Jurkat, Clone E6-1 (cell line): ENCODE measurements around the gene CNP.

ENCODE experiments used
- DNase-seq: peaks from one replicate; pipeline ENCODE4 v3.0.0-alpha.2; 2011; ENCODE audit warnings: low read depth, low spot score
- H3K4me3 ChIP-seq: 2 replicates; pipeline ENCODE4 v1.5.1; 2011; ENCODE audit warnings: mild to moderate bottlenecking, low read length, control low read depth, moderate library complexity

Gene CNP

GRCh38 chr17:41967921-41968578 lies 1.5 kb downstream of the CNP start:
- DNase-seq = no peak
- peak overlapping the region; percentile 82 for H3K4me3 ChIP-seq

GRCh38 chr17:41968676-41969075 lies 2.1 kb downstream of the CNP start:
- H3K4me3 ChIP-seq = no peak overlapping the region
- DNase-seq = no peak

- no peak overlapping the region for H3K4me3 ChIP-seq
- no peak for DNase-seq
Observed at GRCh38 chr17:41970901-41971331, 4.3 kb downstream of the CNP start.

GRCh38 chr17:41971721-41972523 lies 5.3 kb downstream of the CNP start:
- no peak for DNase-seq
- no peak overlapping the region for H3K4me3 ChIP-seq

GRCh38 chr17:41972571-41973407 lies 6.2 kb downstream of the CNP start:
- no peak overlapping the region for H3K4me3 ChIP-seq
- DNase-seq = no peak

GRCh38 chr17:41973408-41973811 lies 6.8 kb downstream of the CNP start:
- H3K4me3 ChIP-seq = no peak overlapping the region
- DNase-seq = no peak

GRCh38 chr17:41974031-41974430 lies 7.4 kb downstream of the CNP start:
- H3K4me3 ChIP-seq = no peak overlapping the region
- no peak for DNase-seq

- DNase-seq = no peak
- H3K4me3 ChIP-seq = no peak overlapping the region
Observed at GRCh38 chr17:41974658-41975057, 8.1 kb downstream of the CNP start.

GRCh38 chr17:41975099-41976083 lies 8.8 kb downstream of the CNP start:
- H3K4me3 ChIP-seq = no peak overlapping the region
- no peak for DNase-seq

GRCh38 chr17:41976142-41976768 lies 9.7 kb downstream of the CNP start:
- DNase-seq = no peak
- no peak overlapping the region for H3K4me3 ChIP-seq

GRCh38 chr17:41977991-41978390 lies 11.4 kb downstream of the CNP start:
- DNase-seq = no peak

GRCh38 chr17:41982026-41982760 lies 15.6 kb downstream of the CNP start:
- H3K4me3 ChIP-seq = no peak overlapping the region
- no peak for DNase-seq

More at GRCh38 chr17:41977991-41978390, 11.4 kb downstream of the CNP start:
- H3K4me3 ChIP-seq = no peak overlapping the region

GRCh38 chr17:41984454-41984853 lies 17.9 kb downstream of the CNP start:
- no peak for DNase-seq
- H3K4me3 ChIP-seq = no peak overlapping the region

- no peak for DNase-seq
- no peak overlapping the region for H3K4me3 ChIP-seq
Observed at GRCh38 chr17:41985919-41986318, 19.3 kb downstream of the CNP start.

- no peak overlapping the region for H3K4me3 ChIP-seq
- no peak for DNase-seq
Observed at GRCh38 chr17:41986634-41987033, 20.0 kb downstream of the CNP start.

GRCh38 chr17:41987642-41988041 lies 21.0 kb downstream of the CNP start:
- H3K4me3 ChIP-seq = no peak overlapping the region
- no peak for DNase-seq

GRCh38 chr17:41988418-41988817 lies 21.8 kb downstream of the CNP start:
- H3K4me3 ChIP-seq = no peak overlapping the region
- no peak for DNase-seq
